ENCODE data around the gene CTSZ.

DNA sequence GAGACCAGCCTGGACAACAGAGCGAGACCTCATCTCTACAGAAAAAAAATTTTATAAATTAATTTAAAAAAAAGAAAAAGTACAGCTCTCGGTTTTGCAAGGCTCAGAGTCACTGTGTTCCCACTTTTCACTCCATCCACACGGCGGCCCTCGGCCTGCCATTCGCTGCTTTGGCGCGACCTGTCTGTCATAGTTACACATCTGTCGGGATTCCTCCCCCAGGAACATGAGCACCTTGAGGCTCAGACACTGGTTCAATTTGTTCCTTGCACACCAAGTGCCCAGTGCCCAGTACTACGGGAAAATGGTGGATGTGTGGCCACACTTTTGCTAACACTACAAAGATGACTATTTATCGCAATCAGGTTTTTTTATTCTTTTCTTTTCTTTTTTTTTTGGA is 8.4 kb downstream of the CTSZ start:
- TF ChIP-seq POLR2A (IDR thresholded peaks at IDR 0.05; ENCODE audit: low read depth, low read length) (0 out of 2 replicates have a peak, but pooled peaks have one; percentile 26), POLR2AphosphoS5 (IDR thresholded peaks at IDR 0.05; ENCODE audit: low read depth, low read length) (no peak), TAF1 (IDR thresholded peaks at IDR 0.05; ENCODE audit: borderline replicate concordance, low read depth, low read length) (no peak)

All from GM12892 (cell line).